SK-N-SH (cell line): ENCODE measurements around the gene CDKN2B-AS1. TPM values are rescaled to one million over a fixed set of nuclear protein-coding genes. Genes with fewer than 3 reads are reported as not detected.

Experiments used
- CTCF ChIA-PET: fragments of 300-600, 350-600 bp; formaldehyde crosslinking; extraction: SDS; loops from one replicate; lab custom pipeline; 2021; lab: Yijun Ruan, JAX
- POLR2A ChIA-PET: fragments of 350-600 bp; sonication (Branson Sonifier 250); formaldehyde crosslinking; extraction: SDS; loops from one replicate; lab custom pipeline; 2020; ENCODE audit warnings: antibody characterized with exemption, inconsistent platforms; lab: Yijun Ruan, JAX
- DNase-seq: peaks from one replicate; pipeline ENCODE4 v3.0.0; 2012
- H2AFZ ChIP-seq: fragments of 200-600 bp; sonication (generic); 2 replicates; pipeline ENCODE4 v1.8.1; 2016; ENCODE audit warnings: antibody characterized with exemption, mild to moderate bottlenecking, low read depth
- H3F3A ChIP-seq: fragments of 200-600 bp; sonication (generic); replicated peaks from 2 replicates; pipeline ENCODE3; 2016; ENCODE audit warnings: antibody characterized with exemption, mild to moderate bottlenecking; ENCODE audit not compliant: insufficient read depth
- H3K27ac ChIP-seq, 2 experiments: fragments of 200-500 bp in 1 of 2; fragments of 200-600 bp in 1 of 2; sonication (Bioruptor generic) in 1 of 2; sonication (generic), shearing (Covaris generic) in 1 of 2; 2 replicates each; pipeline versions ENCODE4 v1.5.1 to v1.6.1; 2014 to 2016; ENCODE audit warnings: low read depth in 2 of 2, inconsistent platforms in 1 of 2, low read length in 1 of 2, mild to moderate bottlenecking in 1 of 2, mixed read lengths in 1 of 2
- H3K27me3 ChIP-seq: fragments of 200-600 bp; sonication (generic), shearing (Covaris generic); 2 replicates; pipeline ENCODE4 v1.6.1; 2016; ENCODE audit warnings: mixed run types; ENCODE audit not compliant: insufficient read depth
- H3K36me3 ChIP-seq, 2 experiments: fragments of 200-500 bp in 1 of 2; fragments of 200-600 bp in 1 of 2; sonication (Bioruptor generic) in 1 of 2; sonication (generic) in 1 of 2; replicated peaks in 1 of 2; 2 replicates each; pipeline versions ENCODE3 to v1.5.1; 2014 to 2016; ENCODE audit warnings: low read length in 1 of 2, mild to moderate bottlenecking in 1 of 2; ENCODE audit not compliant: insufficient read depth in 2 of 2, control insufficient read depth in 1 of 2
- H3K4me1 ChIP-seq, 2 experiments: fragments of 200-500 bp in 1 of 2; fragments of 200-600 bp in 1 of 2; sonication (Bioruptor generic) in 1 of 2; sonication (generic), shearing (Covaris generic) in 1 of 2; 2 replicates each; pipeline versions ENCODE4 v1.5.1 to v1.6.1; 2014 to 2016; ENCODE audit warnings: low read depth in 1 of 2, low read length in 1 of 2, mixed run types in 1 of 2; ENCODE audit not compliant: insufficient read depth in 2 of 2, control insufficient read depth in 1 of 2
- H3K4me2 ChIP-seq: fragments of 200-600 bp; sonication (generic), shearing (Covaris generic); 2 replicates; pipeline ENCODE4 v1.6.1; 2017; ENCODE audit warnings: mixed run types
- H3K4me3 ChIP-seq, 2 experiments: fragments of 200-500 bp in 1 of 2; fragments of 200-600 bp in 1 of 2; sonication (Bioruptor generic) in 1 of 2; sonication (generic), shearing (Covaris generic) in 1 of 2; 2 replicates each; pipeline versions ENCODE4 v1.5.1 to v1.8.1; 2014 to 2016; ENCODE audit warnings: low read depth in 2 of 2, inconsistent platforms in 1 of 2, low read length in 1 of 2, mild to moderate bottlenecking in 1 of 2, mixed read lengths in 1 of 2, moderate library complexity in 1 of 2
- H3K79me2 ChIP-seq: fragments of 200-600 bp; sonication (generic); 2 replicates; pipeline ENCODE4 v1.8.1; 2017; ENCODE audit warnings: mild to moderate bottlenecking; ENCODE audit not compliant: insufficient read depth
- H3K9ac ChIP-seq: fragments of 200-600 bp; sonication (generic); 2 replicates; pipeline ENCODE4 v1.6.1; 2017; ENCODE audit warnings: mixed run types
- H3K9me2 ChIP-seq: fragments of 200-600 bp; sonication (generic); 2 replicates; pipeline ENCODE4 v1.6.1; 2017; ENCODE audit warnings: mixed run types
- H3K9me3 ChIP-seq: fragments of 200-600 bp; sonication (generic); 2 replicates; pipeline ENCODE4 v1.6.1; 2017; ENCODE audit warnings: mixed run types, mild to moderate bottlenecking, moderate library complexity
- H4K20me1 ChIP-seq: fragments of 200-600 bp; sonication (generic); 2 replicates; pipeline ENCODE4 v1.6.1; 2017; ENCODE audit warnings: mild to moderate bottlenecking, mixed run types; ENCODE audit not compliant: insufficient read depth
- EZH2phosphoT487 ChIP-seq: fragments of 200-600 bp; sonication (generic); IDR thresholded peaks from 2 replicates; pipeline ENCODE4 v1.6.1; 2017; ENCODE audit warnings: low read depth, mixed run types, mild to moderate bottlenecking, antibody characterized with exemption, moderate library complexity, borderline replicate concordance
- IRF3 ChIP-seq: fragments of 150-350 bp; IDR thresholded peaks from 2 replicates; pipeline ENCODE4 v1.6.1; 2016; ENCODE audit warnings: mild to moderate bottlenecking, low read depth, low read length
- NFIC ChIP-seq: IDR thresholded peaks from 2 replicates; pipeline ENCODE4 v1.4.0; 2012; ENCODE audit warnings: borderline replicate concordance
- NRF1 ChIP-seq: IDR thresholded peaks from 2 replicates; pipeline ENCODE4 v1.6.1; 2012; ENCODE audit warnings: low read depth, mild to moderate bottlenecking, low read length
- POLR2AphosphoS5 ChIP-seq: IDR thresholded peaks from 2 replicates; pipeline ENCODE4 v1.6.1; 2012; ENCODE audit warnings: low read depth, low read length
- REST ChIP-seq: IDR thresholded peaks from 2 replicates; pipeline ENCODE4 v1.6.1; 2012; ENCODE audit warnings: mild to moderate bottlenecking, low read depth, low read length, moderate library complexity
- RFX5 ChIP-seq: IDR thresholded peaks from 2 replicates; pipeline ENCODE4 v1.6.1; 2012; ENCODE audit warnings: mild to moderate bottlenecking, improper control_type of control experiment, low read length
- SIN3A ChIP-seq: IDR thresholded peaks from 2 replicates; pipeline ENCODE4 v1.6.1; 2012; ENCODE audit warnings: low read depth, mild to moderate bottlenecking, low read length, moderate library complexity, borderline replicate concordance
- SMC3 ChIP-seq: IDR thresholded peaks from 2 replicates; pipeline ENCODE4 v1.6.1; 2012; ENCODE audit warnings: low read depth, low read length, improper control_type of control experiment
- TEAD4 ChIP-seq: IDR thresholded peaks from 2 replicates; pipeline ENCODE4 v1.4.0; 2012; ENCODE audit warnings: mild to moderate bottlenecking, borderline replicate concordance; ENCODE audit not compliant: insufficient read depth
- USF2 ChIP-seq: fragments of 150-350 bp; IDR thresholded peaks from 2 replicates; pipeline ENCODE4 v1.6.1; 2017; ENCODE audit warnings: antibody characterized with exemption, low read length, low read depth, borderline replicate concordance
- YY1 ChIP-seq: IDR thresholded peaks from 2 replicates; pipeline ENCODE4 v1.4.0; 2012; ENCODE audit warnings: low read depth, mild to moderate bottlenecking
- WGBS: methylation state at CpG from one replicate; pipeline ENCODE4 v1.1.6; 2017; ENCODE audit warnings: low lambda C conversion rate; 5-methylcytosine and 5-hydroxymethylcytosine counted together
- polyA plus RNA-seq, 3 experiments: library from polyadenylated mRNA; depleted of rRNA; stranded (reverse); fragments of >200 nt; gene quantifications; 2 replicates each; pipeline ENCODE4 v1.2.3, GENCODE V29; 2012
- TF ChIP-seq, protein P1 (sequence below): fragments of 200-600 bp; sonication (generic); IDR thresholded peaks from 2 replicates; pipeline ENCODE4 v1.6.1; 2017; ENCODE audit warnings: antibody characterized with exemption, mild to moderate bottlenecking, moderate library complexity

Gene CDKN2B-AS1
- polyA plus RNA-seq, 1 of the 3 experiments (the other 2 are of a cell fraction), result 0.25 TPM

GRCh38 chr9:21974343-21974721, 20.3 kb upstream of the CDKN2B-AS1 start:
- no peaks in the 10 kb centered on the region for H3K79me2 ChIP-seq
- H3K4me3 ChIP-seq, result peak overlapping the region; percentile 53 to 65
- H3K4me1 ChIP-seq, result peaks cover 0 to 4% of the 10 kb centered on the region in 2 experiments; a peak in 1 of 4 replicates
- 1% methylated on average over 21 of the region's 21 CpGs for WGBS
- no peaks in the 10 kb centered on the region for H3K9me2 ChIP-seq
- peaks cover 87% of the 10 kb centered on the region for H3K27me3 ChIP-seq
- H3K9me3 ChIP-seq, result no peaks in the 10 kb centered on the region
- CTCF ChIA-PET, result interaction anchor here (1.5 kb wide), 1 partner anchor 161 kb away, joined by 4 read pairs; no protein-coding TSS in a partner anchor
- H3K27ac ChIP-seq, result no peak overlapping the region
- peak overlapping the region; percentile 93 for H3K4me2 ChIP-seq
- peaks cover 11% of the 10 kb centered on the region for H3F3A ChIP-seq
- peak overlapping the region; percentile 69 for H2AFZ ChIP-seq
- H3K9ac ChIP-seq, result peak overlapping the region; percentile 26; the same call in 1 of the 2 replicates
- POLR2A ChIA-PET, result no interaction called here
- no peak for DNase-seq
- TF ChIP-seq NRF1 (no peak), EZH2phosphoT487 (no peak; the same call in 1 of the 2 replicates), IRF3 (no peak), REST (no peak), USF2 (no peak), TEAD4 (no peak), POLR2AphosphoS5 (no peak), SMC3 (no peak), SIN3A (no peak), RFX5 (no peak), YY1 (no peak), NFIC (no peak)
- TF ChIP-seq, protein P1, sequence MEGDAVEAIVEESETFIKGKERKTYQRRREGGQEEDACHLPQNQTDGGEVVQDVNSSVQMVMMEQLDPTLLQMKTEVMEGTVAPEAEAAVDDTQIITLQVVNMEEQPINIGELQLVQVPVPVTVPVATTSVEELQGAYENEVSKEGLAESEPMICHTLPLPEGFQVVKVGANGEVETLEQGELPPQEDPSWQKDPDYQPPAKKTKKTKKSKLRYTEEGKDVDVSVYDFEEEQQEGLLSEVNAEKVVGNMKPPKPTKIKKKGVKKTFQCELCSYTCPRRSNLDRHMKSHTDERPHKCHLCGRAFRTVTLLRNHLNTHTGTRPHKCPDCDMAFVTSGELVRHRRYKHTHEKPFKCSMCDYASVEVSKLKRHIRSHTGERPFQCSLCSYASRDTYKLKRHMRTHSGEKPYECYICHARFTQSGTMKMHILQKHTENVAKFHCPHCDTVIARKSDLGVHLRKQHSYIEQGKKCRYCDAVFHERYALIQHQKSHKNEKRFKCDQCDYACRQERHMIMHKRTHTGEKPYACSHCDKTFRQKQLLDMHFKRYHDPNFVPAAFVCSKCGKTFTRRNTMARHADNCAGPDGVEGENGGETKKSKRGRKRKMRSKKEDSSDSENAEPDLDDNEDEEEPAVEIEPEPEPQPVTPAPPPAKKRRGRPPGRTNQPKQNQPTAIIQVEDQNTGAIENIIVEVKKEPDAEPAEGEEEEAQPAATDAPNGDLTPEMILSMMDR, result no peak
- H3K36me3 ChIP-seq, result no peaks in the 10 kb centered on the region
- H4K20me1 ChIP-seq, result no peaks in the 10 kb centered on the region
